SK-N-SH treated with all-trans-retinoic acid at 6 μM for 48 hours (cell line): ENCODE data around the gene DNAH3.

Source experiments
- ISL1 ChIP-seq: fragments of 250-450 bp; sonication (Bioruptor Pico); IDR thresholded peaks from 2 replicates; pipeline ENCODE4 v2.1.2; 2022; ENCODE audit warnings: mild to moderate bottlenecking, moderate library complexity
- RARB ChIP-seq: fragments of 250-450 bp; sonication (Bioruptor Pico); IDR thresholded peaks from 2 replicates; pipeline ENCODE4 v1.8.0; 2021; ENCODE audit warnings: mild to moderate bottlenecking, moderate library complexity
- ZFP30 ChIP-seq: fragments of 450-650 bp; formaldehyde crosslinking; IDR thresholded peaks from 2 replicates; pipeline ENCODE4 v1.5.0; 2022; ENCODE audit warnings: mild to moderate bottlenecking, moderate library complexity

- TF ChIP-seq RARB (no peak), ZFP30 (CRISPR knock-in tag) (no peak), ISL1 (CRISPR knock-in tag) (no peak)
Measured at GRCh38 chr16:20899477-20900298, 251.0 kb downstream of the DNAH3 start.
